ENCODE data around the gene EXD1.
"Not testable (repeated sequence)": the region's sequence is repeated elsewhere in the genome, so short reads cannot be mapped to it uniquely, and the experiment has no call there.

Gene EXD1, protein sequence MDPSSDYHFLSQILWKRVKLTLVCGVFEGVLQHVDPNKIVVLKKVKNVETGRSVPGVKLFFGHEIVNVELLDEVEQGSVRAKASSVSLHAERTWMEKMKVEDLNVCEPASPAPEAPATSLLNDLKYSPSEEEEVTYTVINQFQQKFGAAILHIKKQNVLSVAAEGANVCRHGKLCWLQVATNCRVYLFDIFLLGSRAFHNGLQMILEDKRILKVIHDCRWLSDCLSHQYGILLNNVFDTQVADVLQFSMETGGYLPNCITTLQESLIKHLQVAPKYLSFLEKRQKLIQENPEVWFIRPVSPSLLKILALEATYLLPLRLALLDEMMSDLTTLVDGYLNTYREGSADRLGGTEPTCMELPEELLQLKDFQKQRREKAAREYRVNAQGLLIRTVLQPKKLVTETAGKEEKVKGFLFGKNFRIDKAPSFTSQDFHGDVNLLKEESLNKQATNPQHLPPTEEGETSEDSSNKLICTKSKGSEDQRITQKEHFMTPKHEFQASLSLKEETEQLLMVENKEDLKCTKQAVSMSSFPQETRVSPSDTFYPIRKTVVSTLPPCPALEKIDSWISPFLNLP

DNA sequence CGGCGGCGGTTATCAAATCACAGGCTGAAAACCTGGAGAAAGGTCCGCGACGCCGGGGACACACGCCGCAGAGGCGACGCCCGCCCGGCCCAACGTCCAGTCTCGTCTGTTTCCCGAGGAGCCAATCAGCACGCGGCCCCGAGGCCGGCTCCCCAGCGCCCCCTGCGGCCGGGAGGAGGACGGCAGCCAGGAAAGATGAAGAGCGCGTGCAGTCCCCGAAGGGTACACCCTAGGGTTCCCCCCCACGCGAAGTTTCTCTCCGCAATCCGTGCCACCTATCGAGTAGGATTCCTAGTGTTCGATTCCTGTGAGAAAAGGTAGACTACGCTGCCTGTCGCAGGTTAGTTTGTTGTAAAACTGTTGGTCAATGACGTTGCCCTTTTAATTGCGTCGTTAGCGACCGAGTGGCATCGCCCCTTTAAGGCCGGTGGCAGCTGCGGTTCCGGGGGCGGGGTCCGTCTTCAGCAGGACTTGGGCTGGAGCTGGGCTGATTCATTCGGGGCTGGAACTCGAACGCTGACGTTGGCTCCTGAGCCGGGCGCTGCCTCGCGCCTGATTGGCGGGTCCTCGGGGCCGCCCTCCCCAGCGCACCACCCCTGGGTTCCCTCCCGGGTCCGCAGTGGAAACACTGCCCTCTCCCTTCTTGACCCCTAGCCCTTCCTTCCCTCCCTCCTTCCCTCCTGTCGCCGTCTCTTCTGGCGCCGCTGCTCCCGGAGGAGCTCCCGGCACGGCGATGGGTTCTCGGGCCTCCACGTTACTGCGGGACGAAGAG lies at the start of gene EXD1, which contains the start of gene CHP1:
TSS of gene EXD1 (minus strand) at position 108 of the 772 bp plus-strand sequence. CDS start 4,182 bp downstream, outside the sequence.
TSS of gene CHP1 (plus strand) at position 619 of the 772 bp plus-strand sequence. CDS start at position 734, 115 bp downstream.
- DNase-seq (ENCODE audit: low spot score), result peak; percentile 98

DNA sequence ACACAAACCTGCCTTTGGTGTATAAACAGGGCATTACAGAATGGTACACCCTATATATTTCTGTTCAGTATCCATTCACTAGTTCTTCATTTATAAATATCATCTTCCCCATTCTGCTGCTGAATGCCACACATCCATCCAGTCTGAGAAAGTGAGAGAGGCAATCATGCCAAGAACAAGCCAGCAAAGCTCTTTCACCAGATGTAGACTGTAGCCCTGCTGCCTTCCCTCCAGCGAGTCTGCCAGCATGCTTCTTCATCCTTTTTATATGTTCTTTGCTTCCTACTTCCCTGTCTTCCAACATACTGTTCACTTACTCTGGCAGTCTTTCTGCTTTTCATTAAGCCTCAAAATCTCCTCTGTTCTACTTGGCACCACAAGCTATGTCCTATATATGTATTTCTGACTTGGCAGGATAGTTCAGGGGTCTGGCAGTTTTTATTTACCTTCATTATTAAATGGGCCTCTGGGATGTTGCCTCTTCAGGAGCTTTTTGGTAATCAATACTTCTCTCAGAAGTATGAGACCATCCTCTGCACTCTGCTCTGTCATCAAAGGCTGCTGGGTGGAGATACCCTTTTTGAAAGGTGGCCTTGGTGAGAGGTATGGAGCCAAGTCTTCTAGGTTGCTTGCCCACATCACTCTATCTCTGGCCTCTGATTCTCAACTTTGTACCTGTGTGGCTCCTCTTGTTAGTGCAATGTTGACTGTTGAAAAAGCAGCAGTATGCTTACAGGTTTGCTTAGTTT lies 49.2 kb upstream of the EXD1 start:
- no peak for DNase-seq (ENCODE audit: low spot score)

DNA sequence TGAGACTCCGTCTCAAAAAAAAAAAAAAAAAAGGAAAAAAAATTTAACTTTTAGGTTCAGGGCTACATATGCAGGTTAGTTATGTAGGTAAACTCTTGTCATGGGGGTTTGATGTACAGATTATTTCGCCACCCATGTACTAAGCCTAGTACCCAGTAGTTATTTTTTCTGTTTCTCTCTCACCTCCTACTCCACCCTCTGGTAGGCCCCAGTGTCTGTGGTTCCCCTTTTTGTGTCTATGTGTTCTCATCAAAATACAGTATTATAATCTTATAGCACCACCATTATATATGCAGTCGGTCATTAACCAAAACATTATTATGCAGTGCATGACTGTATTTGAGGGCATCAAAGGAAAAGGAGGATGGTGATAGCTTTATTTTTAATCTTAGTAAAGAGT lies 47.8 kb upstream of the EXD1 start:
- no peak for DNase-seq (ENCODE audit: low spot score)

DNA sequence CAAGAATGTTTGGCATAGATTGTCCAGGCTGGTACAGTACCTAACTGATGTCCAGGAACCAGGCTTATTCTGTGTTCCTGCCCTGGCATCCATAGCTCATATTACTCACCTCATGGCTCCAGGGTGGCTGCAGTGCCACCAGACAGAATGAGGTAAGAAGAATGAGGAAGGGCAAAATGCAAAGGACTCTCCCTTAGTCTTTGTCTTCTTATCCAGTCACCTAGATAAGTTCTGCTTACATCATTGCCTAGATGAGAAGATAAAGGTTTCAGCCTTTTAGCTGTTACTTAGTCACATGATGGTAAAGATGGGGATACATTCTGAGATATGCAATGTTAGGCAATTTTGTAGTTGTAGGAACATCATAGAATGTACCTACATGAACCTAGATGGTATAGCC lies 46.3 kb upstream of the EXD1 start:
- DNase-seq (ENCODE audit: low spot score), result no peak

DNA sequence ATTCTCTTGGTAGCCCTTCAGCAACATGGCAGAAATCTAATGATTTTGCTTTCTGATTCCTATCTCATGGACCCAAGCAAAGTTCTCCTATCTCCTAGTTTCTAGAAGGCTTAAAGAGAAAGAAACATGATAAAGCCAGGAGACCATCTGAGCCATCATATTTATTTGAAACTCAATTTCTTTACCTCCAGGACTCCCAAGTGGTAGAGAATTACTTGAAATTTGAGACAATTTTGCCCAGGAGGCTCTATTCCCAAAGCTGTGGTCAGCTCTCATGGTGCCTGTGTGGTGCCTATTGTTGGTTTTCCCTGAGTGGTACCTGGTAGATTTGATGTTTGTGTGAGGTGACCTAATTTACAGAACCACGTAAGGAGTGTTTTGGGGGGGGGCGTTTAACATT lies 39.3 kb upstream of the EXD1 start:
- no peak for DNase-seq (ENCODE audit: low spot score)

DNA sequence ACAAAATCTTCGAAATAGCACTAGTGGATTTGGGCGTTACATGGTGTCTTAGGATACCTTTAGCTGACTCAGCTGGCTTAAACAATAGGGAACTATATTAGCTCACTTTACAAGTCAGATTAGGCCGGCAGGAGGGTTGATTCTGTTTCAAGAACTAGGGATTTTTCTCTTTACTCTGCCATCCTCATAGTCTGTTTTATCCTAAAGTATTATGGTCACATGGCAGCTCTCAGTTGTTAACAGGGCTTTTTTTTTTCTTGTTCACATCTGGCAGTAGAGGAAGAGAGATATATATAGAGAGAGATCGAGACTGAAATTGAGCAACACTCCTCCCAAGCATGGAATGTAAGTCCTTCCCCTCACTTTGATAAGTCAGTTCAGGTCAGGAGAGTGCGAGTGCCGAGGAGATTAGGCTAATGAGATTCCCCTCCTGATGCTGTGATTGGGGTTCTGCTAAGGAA lies 33.4 kb upstream of the EXD1 start:
- peak; percentile 13 for DNase-seq (ENCODE audit: low spot score)

DNA sequence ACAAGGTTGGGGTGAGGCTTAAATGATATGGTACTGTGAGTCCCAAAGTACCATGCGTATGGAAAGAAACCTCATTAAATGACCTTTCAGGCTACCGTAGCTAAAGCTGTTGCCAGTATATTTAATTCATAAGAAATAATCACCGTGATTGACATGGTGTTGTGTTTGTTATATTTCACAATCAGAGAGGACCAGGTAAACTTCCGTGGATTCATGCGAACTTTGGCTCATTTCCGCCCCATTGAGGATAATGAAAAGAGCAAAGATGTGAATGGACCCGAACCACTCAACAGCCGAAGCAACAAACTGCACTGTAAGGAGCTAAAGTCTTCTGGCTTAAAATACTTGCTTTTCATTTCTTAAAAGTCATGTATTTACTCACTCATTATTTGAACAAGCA lies 32.0 kb upstream of the EXD1 start:
- DNase-seq (ENCODE audit: low spot score), result no peak

DNA sequence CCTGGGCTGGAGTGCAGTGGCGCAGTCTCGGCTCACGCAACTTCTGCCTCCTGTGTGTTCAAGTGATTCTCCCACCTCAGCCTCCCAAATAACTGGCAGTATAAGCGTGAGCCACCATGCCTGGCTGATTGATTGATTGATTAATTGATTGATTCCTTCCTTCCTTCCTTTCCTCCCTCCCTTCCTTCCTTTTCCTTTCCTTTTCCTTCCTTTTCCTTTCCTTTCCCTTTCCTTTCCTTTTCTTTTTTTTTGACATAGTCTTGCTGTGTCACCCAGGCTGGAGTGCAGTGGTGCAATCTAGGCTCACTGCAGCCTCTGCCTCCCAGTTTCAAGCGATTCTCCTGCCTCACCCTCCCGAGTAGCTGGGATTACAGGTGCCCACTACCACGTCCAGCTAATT lies 30.4 kb upstream of the EXD1 start:
- not testable (repeated sequence) for DNase-seq (ENCODE audit: low spot score)

DNA sequence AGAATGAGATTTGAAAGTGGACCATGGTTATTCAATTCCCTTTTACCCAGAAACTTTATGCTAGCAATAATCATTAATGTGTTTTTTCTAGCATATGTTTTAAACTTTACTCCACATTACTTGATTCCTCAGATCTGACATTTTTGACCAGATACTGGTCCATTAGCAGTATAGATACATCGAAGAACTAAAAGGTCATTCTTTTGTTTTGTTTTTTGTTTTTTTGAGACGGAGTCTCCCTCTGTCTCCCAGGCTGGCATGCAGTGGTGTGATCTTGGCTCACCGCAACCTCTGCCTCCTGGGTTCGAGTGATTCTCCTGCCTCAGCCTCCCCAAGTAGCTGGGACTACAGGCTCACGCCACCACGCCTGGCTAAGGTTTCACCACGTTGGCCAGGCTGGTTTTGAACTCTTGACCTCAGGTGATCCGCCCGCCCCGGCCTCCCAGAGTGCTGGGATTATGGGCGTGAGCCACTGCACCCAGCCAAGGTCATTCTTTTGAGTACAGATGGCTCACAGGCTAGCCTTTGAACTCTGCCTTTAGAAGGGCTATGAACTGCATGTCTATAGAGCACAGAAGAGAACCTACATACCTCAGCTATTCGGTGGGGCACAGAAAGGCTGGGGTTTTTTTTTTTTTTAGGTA lies 29.1 kb upstream of the EXD1 start:
- no peak for DNase-seq (ENCODE audit: low spot score)

DNA sequence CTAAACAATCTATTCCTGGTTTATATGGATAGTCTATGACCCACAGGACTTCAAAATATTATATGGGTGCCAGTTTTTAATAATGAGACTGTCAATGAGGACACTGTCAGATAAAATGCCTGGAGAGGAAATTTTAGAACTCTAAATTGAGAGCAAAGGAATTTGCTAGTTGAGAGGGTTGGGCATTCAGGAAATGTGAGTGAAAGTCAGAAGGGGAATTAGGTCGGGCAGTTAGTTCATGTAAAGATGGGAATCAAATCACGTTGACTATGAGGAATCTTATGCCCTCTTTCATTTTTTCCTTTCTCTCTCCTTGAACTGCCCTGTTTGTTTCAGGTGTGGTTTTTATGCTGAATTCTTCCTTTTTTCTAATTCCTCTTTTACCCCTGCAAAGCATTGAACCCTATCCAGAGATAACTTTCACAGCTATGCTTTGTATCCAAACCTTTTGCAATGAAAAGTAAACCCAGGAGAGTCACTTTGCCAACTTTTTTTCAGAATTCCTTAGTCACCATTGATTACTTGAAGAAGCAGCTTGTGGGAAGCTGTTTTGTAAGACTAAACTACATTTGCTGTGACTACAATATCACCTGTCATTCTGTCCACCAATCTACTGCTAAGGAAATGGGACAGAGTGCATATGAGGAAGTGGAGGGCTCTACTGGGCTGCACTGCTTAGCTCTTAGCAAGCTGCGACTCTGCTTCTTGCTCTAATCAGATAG lies 28.4 kb upstream of the EXD1 start:
- DNase-seq (ENCODE audit: low spot score), result no peak

DNA sequence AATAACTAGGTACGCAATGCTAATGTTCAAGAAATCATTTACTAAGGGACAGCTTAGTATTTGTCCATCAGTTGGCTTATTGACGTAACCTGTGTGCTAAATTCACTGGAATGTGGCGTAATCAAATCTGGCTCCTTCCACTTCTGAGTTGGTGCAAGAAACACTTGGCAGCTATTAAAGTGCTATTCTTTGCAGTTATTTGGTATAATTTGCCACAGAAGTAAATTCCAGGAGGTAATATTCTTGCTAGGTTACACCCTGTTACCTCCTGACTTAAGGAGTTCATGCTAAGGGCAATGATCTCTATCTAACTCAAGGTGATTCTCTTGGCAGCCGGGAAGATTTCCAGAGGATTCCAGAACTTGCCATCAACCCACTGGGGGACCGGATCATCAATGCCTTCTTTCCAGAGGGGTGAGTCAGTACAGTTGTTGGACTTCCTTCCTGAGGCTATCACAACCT lies 26.1 kb upstream of the EXD1 start:
- no peak for DNase-seq (ENCODE audit: low spot score)

DNA sequence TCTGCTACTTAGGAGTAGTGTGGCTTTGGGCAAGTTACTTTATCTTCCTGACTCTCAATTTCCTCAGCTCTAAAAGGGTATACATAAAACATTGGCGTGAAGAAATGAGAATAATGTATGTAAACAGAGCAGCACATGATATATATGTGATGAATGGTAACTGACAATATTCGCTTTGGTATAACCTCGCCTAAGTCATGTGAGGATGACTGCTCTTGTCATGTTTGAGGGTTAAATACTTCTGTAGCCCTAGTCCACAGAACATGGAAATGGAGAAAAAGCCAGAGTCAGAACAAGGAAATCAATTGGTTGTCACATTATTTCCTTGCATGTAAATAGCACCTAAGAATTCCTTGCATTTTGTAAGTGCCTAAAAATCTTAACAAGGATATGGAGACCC lies 25.5 kb upstream of the EXD1 start:
- no peak for DNase-seq (ENCODE audit: low spot score)

DNA sequence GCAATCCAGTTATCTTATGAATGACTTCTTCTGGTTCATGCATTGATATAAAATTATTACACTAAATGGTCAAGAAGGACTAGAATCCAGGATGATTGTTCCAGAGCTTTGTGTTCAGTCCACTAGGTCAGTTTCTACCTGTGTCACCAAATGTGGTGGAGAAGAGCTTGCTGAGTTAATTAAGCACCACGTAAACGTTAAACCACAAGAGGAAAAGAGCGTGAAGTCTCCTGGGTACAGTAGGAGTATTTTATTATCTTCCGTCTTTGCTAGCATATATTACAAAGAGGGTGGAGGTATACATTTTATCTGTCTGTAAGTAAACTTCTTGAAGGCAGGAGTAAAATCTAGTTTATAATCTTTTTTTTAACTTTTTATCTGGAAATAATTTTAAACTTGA lies 24.0 kb upstream of the EXD1 start:
- no peak for DNase-seq (ENCODE audit: low spot score)

DNA sequence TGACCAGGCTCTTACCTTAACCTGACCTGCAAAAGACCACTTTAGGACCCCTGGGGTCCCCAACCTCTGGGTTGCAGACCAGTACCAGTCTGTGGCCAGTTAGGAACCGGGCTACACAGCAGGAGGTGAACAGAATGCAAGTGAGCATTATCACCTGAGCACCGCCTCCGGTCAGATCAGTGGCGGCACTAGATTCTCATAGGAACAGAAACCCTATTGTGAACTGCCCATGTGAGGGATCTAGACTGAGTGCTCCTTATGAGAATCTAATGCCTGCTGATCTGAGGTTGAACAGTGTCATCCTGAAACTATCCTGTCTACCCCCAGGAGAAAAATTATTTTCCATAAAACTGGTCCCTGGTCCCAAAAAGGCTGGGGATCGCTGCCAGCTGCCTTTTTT lies 20.9 kb upstream of the EXD1 start:
- no peak for DNase-seq (ENCODE audit: low spot score)

DNA sequence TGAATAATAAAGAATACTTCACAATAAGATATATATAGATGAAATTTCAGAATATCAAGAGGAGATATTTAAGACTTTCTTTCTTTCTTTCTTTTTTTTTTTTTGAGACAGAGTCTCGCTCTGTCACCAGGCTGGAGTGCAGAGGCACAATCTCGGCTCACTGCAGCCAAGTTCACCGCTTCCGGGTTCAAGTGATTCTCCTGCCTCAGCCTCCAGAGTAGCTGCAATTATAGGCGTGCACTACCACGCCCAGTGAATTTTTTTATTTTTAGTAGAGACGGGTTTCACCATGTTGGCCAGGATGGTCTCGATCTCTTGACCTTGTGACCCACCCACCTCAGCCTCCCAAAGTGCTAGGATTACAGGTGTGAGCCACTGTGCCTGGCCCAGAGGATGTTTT lies 20.2 kb upstream of the EXD1 start:
- not testable (repeated sequence) for DNase-seq (ENCODE audit: low spot score)

DNA sequence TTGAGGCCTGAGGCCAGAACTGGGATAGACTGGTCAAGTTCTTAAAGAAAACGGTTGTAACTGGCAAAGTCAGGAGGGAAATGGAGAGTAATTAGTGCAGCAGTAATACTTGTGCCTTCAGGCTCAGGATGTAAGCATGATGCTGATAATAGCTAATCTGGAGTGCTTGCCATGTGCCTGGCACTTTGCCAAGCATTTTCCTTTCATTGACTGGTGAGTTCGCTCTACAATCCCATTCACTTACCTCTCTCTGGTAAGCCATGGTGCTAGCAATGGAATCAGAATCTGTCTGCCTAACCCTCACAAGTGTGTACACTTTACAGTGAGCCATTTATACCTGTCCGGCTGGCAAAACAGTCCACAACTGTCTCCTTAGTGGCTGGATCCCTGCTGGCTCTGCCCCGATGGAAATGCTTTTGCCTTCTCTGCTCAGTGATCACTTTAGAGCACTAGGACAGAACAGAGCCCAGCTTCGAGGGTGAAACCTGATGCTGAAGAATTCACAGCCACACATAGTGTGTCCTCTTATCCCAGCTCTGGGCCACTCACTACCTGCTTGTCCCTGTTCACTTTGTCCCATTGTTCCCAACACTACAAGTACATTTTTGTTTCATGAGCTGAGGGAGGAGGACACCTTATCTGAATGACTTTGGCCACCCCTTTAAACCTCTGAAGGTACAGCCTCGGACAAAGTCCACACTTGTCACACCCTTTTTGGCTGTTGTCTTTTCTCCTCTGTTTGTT lies 10.8 kb upstream of the EXD1 start:
- DNase-seq (ENCODE audit: low spot score), result no peak

DNA sequence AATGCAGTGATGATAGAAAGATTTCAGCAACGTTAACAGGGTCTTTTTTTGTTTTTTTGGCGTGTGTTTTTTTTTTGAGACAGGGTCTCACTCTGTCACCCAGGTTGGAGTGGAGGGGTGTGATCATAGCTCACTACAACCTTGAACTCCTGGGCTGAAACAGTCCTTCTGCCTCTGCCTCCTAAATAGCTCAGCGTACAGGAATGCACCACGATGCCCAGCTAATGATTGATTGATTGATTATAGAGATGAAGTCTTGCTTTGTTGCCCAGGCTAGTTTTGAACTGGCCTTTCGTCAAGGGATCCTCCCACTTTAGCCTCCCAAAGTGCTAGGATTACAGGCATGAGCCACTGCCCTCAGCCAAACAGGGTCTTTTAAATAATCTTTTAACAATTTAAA lies 7.5 kb upstream of the EXD1 start:
- DNase-seq (ENCODE audit: low spot score), result no peak

DNA sequence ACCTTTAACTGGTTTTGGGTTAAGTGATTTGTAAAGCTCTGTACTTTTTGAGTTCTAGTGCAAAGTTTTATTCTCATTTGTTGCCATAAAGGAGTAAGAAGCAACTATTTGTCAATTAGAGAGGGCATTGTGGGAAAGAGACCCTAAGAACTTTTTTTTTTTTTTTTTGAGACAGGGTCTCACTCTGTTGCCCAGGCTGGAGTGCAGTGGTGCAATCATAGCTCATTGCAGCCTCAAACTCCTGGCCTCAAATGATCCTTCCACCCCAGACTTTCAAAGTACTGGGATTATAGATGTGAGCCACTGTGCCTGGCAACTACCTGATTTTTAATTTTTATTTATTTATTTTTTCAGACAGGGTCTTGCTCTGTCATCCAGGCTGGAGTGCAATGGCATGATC lies 5.4 kb upstream of the EXD1 start:
- DNase-seq (ENCODE audit: low spot score), result no peak

DNA sequence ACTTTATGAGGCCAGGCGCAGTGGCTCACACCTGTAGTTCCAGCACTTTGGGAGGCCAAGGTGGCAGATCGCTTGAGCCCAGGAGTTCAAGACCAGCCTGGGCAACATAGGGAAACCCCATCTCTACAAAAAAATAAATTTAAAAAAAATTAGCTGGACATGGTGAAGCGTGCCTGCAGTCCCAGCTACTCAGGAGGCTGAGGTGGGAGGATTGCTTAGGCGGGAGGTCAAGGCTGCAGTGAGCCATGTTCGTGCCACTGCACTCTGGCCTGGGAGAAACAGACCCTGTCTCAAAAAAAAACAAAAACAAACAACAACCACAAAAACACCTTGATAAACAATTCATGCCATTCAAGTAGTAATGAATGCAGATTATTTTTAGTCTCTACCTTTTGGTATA lies 4.7 kb upstream of the EXD1 start:
- DNase-seq (ENCODE audit: low spot score), result not testable (repeated sequence)

DNA sequence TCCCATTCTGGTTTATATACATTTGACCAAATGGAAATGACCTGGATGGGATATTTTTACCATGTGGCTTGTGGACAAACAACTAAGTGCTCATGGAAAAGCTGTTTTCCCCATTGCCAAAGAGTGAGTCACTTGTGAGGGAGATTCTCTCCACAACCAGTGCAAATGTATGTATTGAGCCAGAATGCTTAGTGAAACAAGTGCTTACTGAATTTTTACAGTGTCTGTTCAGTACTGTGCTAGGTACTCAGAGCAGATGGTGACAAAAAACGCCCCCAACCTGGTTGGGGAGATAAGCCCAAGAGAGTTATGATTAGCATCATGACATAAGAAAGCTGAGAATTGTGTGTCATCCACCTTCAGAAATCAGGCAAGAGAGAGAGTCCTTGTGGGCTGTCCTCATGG lies 2.8 kb upstream of the EXD1 start:
- DNase-seq (ENCODE audit: low spot score), result peak; percentile 63
